Osteoblast (primary cell): Measurements from ENCODE around the gene PRAMEF7. TPM values are rescaled to one million over a fixed set of nuclear protein-coding genes. Genes with fewer than 3 reads are reported as not detected.
"Not testable (repeated sequence)": the region's sequence is repeated elsewhere in the genome, so short reads cannot be mapped to it uniquely, and the experiment has no call there.

Source experiments
- DNase-seq: peaks from one replicate; pipeline ENCODE4 v3.0.0; 2011; ENCODE audit warnings: low spot score, mixed read lengths; ENCODE audit not compliant: insufficient read length; ENCODE audit errors: missing footprints
- H2AFZ ChIP-seq: 2 replicates; pipeline ENCODE4 v1.6.0; 2011; ENCODE audit warnings: mild to moderate bottlenecking, low read length
- H3K27ac ChIP-seq: 2 replicates; pipeline ENCODE4 v1.5.1; 2011; ENCODE audit warnings: mild to moderate bottlenecking, low read depth, low read length, moderate library complexity
- H3K27me3 ChIP-seq: 2 replicates; pipeline ENCODE4 v1.6.0; 2012; ENCODE audit warnings: mild to moderate bottlenecking, control low read depth, inconsistent platforms, low read length, moderate library complexity; ENCODE audit not compliant: insufficient read depth
- H3K36me3 ChIP-seq: 2 replicates; pipeline ENCODE4 v1.5.1; 2011; ENCODE audit warnings: mild to moderate bottlenecking, low read length, control low read depth, moderate library complexity; ENCODE audit not compliant: insufficient read depth
- H3K4me1 ChIP-seq: 2 replicates; pipeline ENCODE4 v1.5.1; 2011; ENCODE audit warnings: mild to moderate bottlenecking, low read length, control low read depth, moderate library complexity; ENCODE audit not compliant: insufficient read depth
- H3K4me2 ChIP-seq: 2 replicates; pipeline ENCODE4 v1.6.0; 2011; ENCODE audit warnings: mild to moderate bottlenecking, low read length; ENCODE audit not compliant: insufficient read depth
- H3K4me3 ChIP-seq: fragments of 200-600 bp; sonication (generic); 3 replicates; pipeline ENCODE4 v1.5.1; 2012; ENCODE audit warnings: mild to moderate bottlenecking, low read length, inconsistent platforms; ENCODE audit not compliant: insufficient read depth
- H3K79me2 ChIP-seq: 2 replicates; pipeline ENCODE4 v1.6.0; 2012; ENCODE audit warnings: mild to moderate bottlenecking, low read length, control low read depth, inconsistent platforms; ENCODE audit not compliant: insufficient read depth
- H3K9me3 ChIP-seq: 2 replicates; pipeline ENCODE4 v1.5.1; 2011; ENCODE audit warnings: low read depth, low read length, control low read depth
- H4K20me1 ChIP-seq: 2 replicates; pipeline ENCODE4 v1.6.0; 2012; ENCODE audit warnings: mild to moderate bottlenecking, low read length, control low read depth; ENCODE audit not compliant: insufficient read depth
- total RNA-seq: library from RNA; depleted of rRNA; stranded (reverse); fragments of >200 nt; gene quantifications from 2 replicates; pipeline ENCODE4 v1.2.3, GENCODE V29; 2012

PRAMEF7 gene
- not detected in 2 replicates for total RNA-seq

DNA sequence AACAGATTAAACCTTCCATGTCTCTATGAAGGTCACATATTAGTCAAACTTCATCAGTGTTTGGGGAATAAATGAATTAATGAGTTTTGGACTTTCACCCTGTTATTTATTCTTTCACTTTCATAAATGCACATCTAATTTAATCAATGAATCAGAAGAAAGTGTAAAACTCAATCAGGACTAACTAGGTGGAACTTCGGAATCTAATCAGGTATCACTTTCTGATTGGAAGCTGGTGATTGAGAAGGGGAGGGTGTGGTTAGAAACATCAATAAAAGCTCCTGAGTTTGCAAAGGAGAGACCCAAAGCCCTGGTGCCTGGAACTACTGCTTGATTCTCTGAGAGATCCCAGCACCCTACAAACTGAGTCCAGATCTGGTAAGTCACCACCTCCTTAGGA is at the start of gene PRAMEF7:
PRAMEF7 (plus strand) TSS at position 301 of the 400 bp plus-strand sequence. CDS start 1,083 bp downstream, outside the sequence.
- not testable (repeated sequence) for H3K4me3 ChIP-seq, H3K36me3 ChIP-seq, H4K20me1 ChIP-seq, DNase-seq, H3K4me2 ChIP-seq, H3K79me2 ChIP-seq, H3K27ac ChIP-seq, H2AFZ ChIP-seq, H3K9me3 ChIP-seq, H3K4me1 ChIP-seq, H3K27me3 ChIP-seq

DNA sequence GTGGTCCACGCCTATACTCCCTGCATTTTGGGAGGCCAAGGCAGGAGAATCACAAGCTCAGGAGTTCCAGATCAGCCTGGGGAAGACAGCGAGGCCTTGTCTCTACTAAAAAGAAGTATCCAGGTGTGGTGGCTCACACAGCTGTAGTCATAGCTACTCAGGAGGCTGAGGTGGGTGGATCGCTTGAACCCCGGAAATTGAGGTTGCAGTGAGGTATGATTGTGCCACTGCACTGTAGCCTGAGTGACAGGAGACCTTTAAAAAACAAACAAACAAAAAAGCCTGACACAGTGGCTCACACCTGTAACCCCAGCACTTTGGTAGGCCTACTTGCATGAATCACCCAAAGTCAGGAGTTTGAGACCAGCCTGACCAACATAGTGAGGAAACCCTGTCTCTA is 38.0 kb upstream of the PRAMEF7 start:
- H3K4me2 ChIP-seq, H3K27me3 ChIP-seq, DNase-seq, H3K4me1 ChIP-seq, H3K36me3 ChIP-seq, H3K79me2 ChIP-seq, H2AFZ ChIP-seq, H3K9me3 ChIP-seq, H4K20me1 ChIP-seq, H3K27ac ChIP-seq, H3K4me3 ChIP-seq: not testable (repeated sequence)

DNA sequence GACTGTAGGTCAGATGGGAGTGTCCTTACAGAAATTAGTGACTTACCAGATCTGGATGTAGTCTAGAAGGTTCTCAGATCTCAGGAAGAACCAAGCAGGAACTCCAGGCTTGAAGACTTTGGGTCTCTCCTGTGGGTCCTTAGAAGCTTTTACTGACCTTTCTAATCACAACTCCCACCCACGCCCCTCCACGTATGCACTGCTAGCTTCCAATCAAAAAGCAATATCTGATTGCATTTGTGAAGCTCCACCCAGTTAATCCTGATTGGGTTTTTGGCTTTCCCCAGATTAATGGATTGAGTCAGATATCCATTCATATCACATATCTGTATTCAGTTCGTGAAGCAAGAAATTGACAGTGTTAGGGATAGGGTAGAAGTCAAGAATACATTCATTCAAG is 30.3 kb upstream of the PRAMEF7 start, which contains the start of gene PRAMEF4:
PRAMEF4 (minus strand) TSS at position 101 of the 400 bp plus-strand sequence. CDS start 2,807 bp downstream, outside the sequence.
- H3K27ac ChIP-seq, H4K20me1 ChIP-seq, H2AFZ ChIP-seq, H3K4me2 ChIP-seq, H3K4me3 ChIP-seq, H3K9me3 ChIP-seq, H3K79me2 ChIP-seq, H3K4me1 ChIP-seq, H3K36me3 ChIP-seq, DNase-seq, H3K27me3 ChIP-seq: not testable (repeated sequence)

DNA sequence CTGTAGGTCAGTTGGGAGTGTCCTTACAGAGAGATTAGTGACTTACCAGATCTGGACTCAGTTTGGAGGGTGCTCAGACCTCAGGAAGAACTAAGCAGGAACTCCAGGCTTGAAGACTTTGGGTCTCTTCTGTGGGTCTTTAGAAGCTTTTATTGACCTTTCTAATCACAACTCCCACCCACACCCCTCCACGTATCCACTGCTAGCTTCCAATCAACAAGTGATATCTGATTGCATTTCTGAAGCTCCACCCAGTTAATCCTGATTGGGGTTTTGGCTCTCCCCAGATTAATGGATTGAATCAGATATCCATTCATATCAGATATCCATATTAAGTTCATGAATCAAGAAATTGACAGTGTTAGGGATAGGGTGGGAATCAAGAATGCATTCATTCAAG is 18.2 kb upstream of the PRAMEF7 start, which contains the start of gene PRAMEF10:
PRAMEF10 (minus strand) TSS at position 101 of the 400 bp plus-strand sequence. CDS start 2,423 bp downstream, outside the sequence.
- not testable (repeated sequence) for DNase-seq, H3K4me1 ChIP-seq, H3K9me3 ChIP-seq, H3K79me2 ChIP-seq, H3K36me3 ChIP-seq, H3K27ac ChIP-seq, H2AFZ ChIP-seq, H3K27me3 ChIP-seq, H4K20me1 ChIP-seq, H3K4me3 ChIP-seq, H3K4me2 ChIP-seq

DNA sequence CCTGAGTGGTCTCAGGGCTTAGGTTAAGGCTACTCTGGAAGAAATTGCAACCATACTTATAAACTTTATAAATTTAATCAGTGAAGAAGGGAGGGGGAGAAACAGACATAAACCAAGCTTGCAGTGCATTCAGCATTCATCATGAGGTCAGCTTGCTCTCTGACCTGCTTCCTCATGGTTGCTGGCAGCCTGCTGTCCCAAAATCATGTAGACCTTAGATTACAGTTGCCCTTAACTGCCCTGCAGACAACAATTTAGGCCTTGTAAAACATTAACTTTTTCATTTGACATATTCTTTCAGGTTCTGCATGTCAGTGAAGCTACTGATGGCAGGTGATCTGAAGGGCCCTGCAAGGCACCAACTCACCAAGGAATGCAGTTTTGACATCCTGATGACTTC is 17.2 kb upstream of the PRAMEF7 start:
- H3K27me3 ChIP-seq, H3K9me3 ChIP-seq, H3K4me2 ChIP-seq, H3K79me2 ChIP-seq, H3K27ac ChIP-seq, H3K4me3 ChIP-seq, H2AFZ ChIP-seq, H4K20me1 ChIP-seq, H3K4me1 ChIP-seq, H3K36me3 ChIP-seq, DNase-seq: not testable (repeated sequence)

DNA sequence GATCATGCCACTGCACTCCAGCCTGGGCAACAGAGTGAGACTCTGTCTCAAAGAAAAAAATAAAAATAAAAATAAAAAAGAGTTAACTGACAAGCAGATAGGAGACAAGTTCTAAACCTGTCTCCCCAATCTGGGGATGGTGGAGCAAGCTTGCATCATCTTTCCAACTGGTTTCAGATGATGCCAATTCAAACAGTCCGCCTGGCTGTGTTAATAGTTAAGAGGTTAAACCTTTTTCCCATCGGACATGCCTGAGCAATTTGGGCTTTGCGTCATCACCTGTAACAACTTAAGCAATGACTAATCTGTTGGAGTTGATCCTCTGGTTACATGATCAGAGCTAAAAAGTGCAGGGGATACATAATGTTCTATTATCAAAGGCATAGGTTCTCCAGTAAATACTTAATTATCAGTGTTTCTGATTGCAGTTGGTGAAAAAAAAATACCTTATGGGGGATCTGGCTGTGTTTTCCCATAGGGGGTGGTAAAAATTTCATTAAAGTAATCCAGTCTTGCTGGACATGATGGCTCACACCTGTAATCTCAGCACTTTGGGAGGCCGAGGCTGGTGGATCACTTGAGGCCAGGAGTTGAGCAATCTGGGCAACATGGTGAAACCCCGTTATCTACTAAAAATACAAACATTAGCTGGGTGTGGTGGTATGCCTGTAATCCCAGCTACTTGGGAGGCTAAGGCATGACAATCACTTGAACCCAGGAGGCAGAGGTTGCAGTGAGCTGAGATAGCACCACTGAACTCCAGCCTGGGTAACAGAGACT is 12.4 kb upstream of the PRAMEF7 start:
- H4K20me1 ChIP-seq, DNase-seq: not testable (repeated sequence)

DNA sequence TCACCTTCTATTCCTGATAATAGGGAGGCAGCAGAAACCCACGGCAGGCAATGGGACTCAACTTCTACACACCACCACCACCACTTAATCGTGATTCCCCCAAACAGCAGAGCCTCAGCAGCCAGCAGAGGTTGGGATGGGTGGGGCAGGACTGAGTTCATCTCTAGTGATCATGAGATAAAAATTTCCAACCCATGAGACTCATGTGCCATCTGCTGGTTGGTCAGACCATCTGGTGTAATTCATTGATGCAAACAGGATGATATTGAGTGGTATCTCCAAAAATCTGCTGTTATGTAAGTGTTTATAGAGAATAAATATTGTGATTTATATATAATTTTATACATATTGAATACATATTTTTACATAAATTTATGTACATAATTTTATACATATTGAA is 5.3 kb downstream of the PRAMEF7 start:
- H2AFZ ChIP-seq, H4K20me1 ChIP-seq, DNase-seq, H3K27ac ChIP-seq, H3K4me3 ChIP-seq, H3K27me3 ChIP-seq, H3K36me3 ChIP-seq, H3K4me2 ChIP-seq, H3K4me1 ChIP-seq, H3K9me3 ChIP-seq, H3K79me2 ChIP-seq: not testable (repeated sequence)

More for the DNA sequence above, 12.4 kb upstream of the PRAMEF7 start:
- H3K27ac ChIP-seq, H3K9me3 ChIP-seq, H3K4me3 ChIP-seq, H3K4me1 ChIP-seq, H3K27me3 ChIP-seq, H3K36me3 ChIP-seq, H3K79me2 ChIP-seq, H2AFZ ChIP-seq, H3K4me2 ChIP-seq: not testable (repeated sequence)

DNA sequence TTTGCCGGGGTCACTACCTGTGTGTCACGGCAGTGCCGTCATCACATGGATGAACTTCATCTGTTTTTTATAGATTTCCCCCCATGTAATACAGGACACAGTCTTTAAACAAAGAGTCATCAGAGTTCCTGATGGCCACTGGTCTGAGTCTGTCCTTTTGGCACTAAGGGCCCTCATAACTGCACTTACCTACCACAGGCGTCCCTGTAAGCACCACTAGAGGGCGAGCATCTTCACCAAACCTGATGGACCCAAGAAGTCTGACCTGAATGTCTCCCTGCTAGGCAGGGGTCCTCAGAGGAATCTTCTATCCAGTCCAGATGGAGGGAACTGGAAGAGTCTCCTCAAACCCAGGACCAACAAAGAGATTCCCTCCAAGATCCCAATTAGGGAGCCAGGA is 8.0 kb downstream of the PRAMEF7 start:
- not testable (repeated sequence) for H3K4me1 ChIP-seq, H3K4me3 ChIP-seq, H3K9me3 ChIP-seq, H3K27ac ChIP-seq, DNase-seq, H2AFZ ChIP-seq, H3K27me3 ChIP-seq, H3K4me2 ChIP-seq, H3K79me2 ChIP-seq, H3K36me3 ChIP-seq, H4K20me1 ChIP-seq

DNA sequence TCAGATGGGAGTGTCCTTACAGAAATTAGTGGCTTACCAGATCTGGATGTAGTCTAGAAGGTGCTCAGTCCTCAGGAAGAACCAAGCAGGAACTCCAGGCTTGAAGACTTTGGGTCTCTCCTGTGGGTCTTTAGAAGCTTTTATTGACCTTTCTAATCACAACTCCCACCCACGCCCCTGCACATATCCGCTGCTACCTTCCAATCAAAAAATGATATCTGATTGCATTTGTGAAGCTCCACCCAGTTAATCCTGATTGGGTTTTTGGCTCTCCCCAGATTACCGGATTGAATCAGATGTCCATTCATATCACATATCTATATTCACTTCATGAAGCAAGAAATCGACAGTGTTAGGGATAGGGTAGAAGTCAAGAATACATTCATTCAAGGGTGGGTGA is 31.1 kb downstream of the PRAMEF7 start, which contains the start of gene PRAMEF6:
PRAMEF6 (minus strand) TSS at position 101 of the 400 bp plus-strand sequence. CDS start 5,062 bp downstream, outside the sequence.
- H3K27me3 ChIP-seq, H2AFZ ChIP-seq, H3K27ac ChIP-seq, DNase-seq, H4K20me1 ChIP-seq, H3K4me3 ChIP-seq, H3K4me1 ChIP-seq, H3K36me3 ChIP-seq, H3K79me2 ChIP-seq, H3K9me3 ChIP-seq, H3K4me2 ChIP-seq: not testable (repeated sequence)
